HG02938 (cell line): ENCODE data around the gene PTPRS.

Experiments used
- ATAC-seq: cut with Tn5 transposase; IDR thresholded peaks from one replicate; pipeline ENCODE4 v1.9.1; 2021; ENCODE audit warnings: mild to moderate bottlenecking, moderate library complexity; ENCODE audit not compliant: unreplicated experiment

Gene PTPRS

GRCh38 chr19:5355693-5356092, 15.1 kb upstream of the PTPRS start:
- no peak for ATAC-seq

- ATAC-seq: no peak
Measured at GRCh38 chr19:5355076-5355475, 14.5 kb upstream of the PTPRS start.

DNA sequence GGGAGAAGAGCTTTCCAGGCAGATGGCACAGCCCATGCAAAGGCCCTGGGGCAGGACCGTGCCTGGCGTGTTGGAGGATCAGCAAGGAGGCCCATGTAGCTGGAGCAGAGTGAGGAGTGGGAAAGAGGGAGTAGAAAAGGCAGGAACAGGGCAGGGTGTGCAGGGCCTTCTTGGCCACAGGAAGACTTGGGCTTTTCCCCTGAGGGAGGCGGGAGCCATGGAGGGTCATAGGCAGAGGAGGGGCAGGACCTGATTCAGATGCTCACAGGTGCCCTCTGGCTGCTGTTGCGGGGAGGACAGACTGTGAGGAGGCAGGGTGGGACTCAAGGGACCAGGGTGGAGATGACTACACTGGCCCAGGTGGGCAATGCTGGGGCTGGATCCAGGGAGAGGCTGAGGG, 13.8 kb upstream of the PTPRS start:
- ATAC-seq: no peak

DNA sequence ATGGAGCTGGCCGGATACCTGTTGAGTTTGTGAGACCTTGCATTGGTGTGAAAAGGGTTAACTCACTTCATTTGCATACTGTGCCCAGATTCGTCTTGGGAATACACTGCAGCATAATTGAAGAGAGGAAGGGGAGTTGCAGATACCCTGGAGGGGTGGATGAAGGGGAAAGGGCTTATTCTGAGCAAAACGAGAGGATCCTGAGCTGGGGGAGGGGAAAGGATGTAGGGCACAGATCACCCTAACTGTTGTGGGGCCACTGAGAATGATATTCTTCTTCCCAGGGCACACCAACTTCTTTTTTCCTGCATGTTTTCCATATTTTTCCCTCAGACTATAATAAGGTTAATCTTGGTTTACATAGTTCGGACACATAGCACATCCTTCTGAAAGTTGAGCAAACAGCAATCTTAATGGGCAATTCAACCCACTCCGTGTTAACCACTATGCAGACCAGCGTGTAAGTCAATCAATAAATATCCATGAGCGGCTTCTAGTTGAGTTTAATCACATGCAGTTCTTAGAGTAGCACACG, 11.7 kb upstream of the PTPRS start:
- ATAC-seq: no peak

GRCh38 chr19:5351731-5352228, 11.2 kb upstream of the PTPRS start:
- no peak for ATAC-seq

DNA sequence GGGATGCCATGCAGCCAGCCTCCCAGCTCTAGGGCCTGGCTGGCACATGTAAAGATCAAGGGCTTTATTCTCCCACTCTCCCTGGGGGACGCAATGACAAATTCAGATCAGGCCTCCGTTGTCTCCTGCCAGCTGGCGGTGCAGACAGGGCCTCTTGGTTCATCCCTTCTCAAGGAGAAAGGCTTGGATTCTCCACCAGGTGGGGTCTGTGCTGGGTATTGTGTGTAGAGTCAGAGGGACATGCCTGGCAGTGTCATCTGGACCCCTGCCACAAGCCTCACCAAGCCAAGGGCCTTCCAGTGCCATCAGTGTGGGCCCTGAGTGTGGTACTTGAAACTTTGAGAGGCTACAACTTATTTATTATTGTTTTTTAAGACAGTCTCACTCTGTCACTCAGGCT, 8.4 kb upstream of the PTPRS start:
- no peak for ATAC-seq

DNA sequence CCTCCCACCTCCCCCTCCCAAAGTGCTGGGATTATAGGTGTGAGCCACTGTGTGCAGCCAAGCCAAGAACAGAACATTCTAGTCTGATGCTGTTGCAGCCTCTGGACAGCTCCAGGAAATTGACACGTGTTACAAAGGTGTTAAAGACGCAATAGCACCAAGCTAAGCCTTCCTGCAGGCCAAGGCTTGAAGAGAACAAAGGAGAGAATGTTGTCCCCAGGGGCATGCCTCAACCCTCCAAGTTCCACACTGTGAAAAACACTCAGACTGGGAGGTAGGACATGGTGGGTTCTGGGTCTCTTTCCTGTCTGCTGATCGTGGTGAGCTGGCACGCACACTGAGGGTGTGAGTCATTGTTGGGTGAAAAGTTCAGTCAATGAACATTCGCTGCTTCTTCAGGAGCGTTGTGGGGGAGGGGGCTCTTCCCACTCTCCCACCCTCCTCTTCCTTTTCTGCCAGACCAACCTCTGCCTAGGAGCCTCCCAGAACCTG, 5.3 kb upstream of the PTPRS start:
- ATAC-seq: no peak

DNA sequence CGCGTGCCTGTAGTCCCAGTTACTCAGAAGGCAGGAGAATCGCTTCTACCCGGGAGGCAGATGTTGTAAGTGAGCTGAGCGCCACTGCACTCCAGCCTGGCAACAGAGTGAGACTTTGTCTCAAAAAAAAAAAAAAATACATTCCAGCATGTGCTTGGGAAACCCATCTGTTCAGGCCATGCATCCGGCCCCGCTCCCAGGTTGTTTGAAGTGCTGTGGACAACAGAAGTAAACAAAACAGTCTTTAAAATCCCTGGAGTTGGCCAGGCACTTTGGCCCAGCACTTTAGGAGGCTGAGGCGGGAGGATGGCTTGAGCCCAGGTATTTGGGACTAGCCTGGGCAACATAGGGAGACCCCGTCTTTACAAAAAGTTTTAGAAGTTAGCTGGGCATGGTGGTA, 3.2 kb upstream of the PTPRS start:
- ATAC-seq: no peak

GRCh38 chr19:5342573-5343201, 2.1 kb upstream of the PTPRS start:
- no peak for ATAC-seq

DNA sequence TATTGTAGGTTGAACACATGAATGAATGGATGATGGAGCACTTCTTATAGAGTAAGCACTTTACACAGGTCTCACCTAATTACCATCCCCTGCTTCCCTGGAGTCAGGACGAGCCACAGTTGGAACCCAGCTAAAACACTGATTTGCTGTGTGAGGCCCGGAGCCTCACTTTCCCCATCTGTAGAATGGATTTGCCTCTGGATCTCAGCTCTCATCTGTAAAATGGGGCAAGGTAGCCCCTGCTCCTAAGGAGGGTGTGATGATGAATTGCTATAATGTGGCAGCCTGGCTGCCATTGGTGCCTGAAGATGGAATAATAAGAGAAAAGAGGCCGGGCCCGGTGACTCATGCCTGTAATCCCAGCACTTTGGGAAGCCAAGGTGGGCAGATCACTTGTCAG, 1.4 kb upstream of the PTPRS start:
- ATAC-seq: no peak

DNA sequence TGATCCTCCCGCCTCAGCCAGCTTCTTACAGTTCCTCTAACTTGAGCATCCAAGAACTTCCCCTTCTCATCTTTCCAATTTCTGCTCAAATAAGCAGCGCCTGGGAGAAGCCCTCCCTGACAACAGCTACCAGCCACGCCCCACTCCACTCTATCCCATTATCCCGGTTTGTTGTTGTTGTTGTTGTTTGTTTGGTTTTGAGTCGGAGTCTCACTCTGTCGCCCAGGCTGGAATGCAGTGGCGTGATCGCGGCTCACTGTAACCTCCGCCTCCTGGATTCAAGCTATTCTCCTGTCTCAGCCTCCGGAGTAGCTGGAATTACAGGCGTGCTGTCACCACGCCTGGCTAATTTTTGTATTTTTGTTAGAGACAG, 822 bp upstream of the PTPRS start:
- ATAC-seq: no peak

DNA sequence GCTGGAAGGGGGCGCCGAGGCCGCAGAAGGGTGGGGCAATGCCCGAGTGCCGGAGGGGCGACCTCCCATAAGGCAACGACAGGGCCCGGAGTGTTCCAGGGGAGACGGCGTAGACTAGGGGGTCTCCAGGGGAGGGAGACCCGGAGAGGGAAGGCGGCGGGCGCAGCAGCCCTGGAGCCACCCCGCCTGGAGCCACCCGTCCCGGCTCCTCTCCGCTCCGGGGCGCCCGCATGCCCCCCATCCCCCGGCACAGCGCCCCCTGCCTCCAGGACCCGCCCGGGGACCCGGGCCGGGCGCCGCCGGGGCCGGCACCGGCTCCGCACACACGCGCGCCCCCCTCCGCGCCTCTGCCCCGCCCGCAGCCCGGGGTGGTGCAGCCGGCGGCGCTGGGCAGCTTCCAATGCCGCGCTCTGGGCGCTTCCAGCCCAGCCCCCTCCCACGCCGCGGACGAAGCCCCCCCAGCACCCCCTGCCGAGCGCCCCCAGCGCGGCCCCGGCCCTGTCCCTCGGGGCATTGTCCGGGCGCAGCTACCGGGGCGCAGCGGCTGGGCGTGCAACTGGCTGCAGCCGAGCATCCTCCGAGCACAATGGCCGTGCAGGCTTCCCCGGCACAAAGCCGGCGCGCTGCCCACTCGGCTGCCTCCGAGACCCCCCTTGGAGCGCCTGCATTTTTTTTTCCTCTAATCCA, 519 bp downstream of the PTPRS start:
- ATAC-seq: no peak

- ATAC-seq: no peak
Measured at GRCh38 chr19:5339198-5339949, 1.2 kb downstream of the PTPRS start.

DNA sequence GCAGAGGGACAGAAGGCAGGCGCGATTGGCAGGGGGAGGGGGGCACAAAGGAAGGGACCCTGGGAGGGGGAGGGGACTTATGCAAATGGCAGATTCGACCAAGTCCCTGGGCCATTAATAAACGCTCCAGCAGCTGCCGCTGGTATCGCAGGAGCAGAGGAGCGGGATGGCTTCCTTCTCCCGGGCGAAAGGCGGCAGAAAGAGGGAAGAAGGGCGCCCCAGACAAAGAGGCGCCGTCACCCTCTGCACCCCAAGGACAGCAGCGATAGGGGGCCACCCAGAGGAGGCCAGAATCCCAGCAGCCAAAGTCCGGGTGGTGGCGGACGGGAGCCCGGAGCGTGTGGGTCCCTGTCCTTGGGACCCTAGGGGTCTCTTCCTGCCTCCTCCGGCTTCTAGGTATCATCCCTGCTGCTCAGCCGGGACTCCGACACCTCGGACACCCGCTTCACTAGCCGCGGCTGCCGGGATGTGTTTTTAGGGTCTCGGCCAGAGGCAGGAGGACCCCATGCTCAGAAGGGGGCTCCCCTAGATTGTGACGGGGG, 1.9 kb downstream of the PTPRS start:
- no peak for ATAC-seq

GRCh38 chr19:5337708-5338655, 2.6 kb downstream of the PTPRS start:
- ATAC-seq: no peak

- no peak for ATAC-seq
Measured at GRCh38 chr19:5337126-5337525, 3.5 kb downstream of the PTPRS start.

GRCh38 chr19:5336195-5336965, 4.2 kb downstream of the PTPRS start:
- no peak for ATAC-seq

- ATAC-seq: no peak
Measured at GRCh38 chr19:5335593-5335992, 5.0 kb downstream of the PTPRS start.

DNA sequence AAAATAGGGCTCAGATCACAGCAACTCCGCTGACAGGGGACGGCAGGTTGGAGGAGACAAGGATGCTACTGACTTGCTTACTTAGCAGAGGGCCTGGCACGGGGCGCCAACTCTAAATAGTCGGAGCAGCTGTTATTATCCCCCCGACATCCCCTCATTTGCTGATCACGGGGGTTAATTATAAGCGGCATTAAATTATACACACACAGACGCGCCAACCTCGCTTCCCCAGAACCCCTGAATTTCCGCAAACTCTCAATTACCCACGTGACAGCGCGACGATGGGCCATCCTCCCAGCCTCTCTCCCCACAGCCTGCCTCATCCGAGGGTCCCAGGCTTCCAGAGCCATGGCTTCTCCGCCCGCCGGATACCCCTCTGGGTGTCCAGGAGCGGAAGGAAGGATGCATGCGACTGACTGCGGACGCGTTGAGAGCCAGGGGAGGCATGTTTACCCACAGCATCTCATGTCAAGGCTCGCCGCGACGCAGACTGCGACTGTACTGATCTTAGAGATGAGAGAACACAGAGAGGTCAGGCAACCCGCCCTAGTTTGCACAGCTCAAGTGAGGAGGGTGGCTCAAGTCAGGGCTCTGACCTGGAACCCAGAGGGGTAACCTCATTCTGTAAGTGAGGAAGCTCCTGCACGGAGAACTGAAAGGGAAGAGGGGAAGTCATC, 5.7 kb downstream of the PTPRS start:
- no peak for ATAC-seq
